HG03520 (cell line): Measurements from ENCODE around the gene MYH10.
"Not testable (repeated sequence)": the region's sequence is repeated elsewhere in the genome, so short reads cannot be mapped to it uniquely, and the experiment has no call there.

Source experiments
- ATAC-seq: cut with Tn5 transposase; IDR thresholded peaks from one replicate; pipeline ENCODE4 v1.9.1; 2021; ENCODE audit warnings: mild to moderate bottlenecking, moderate library complexity; ENCODE audit not compliant: unreplicated experiment

Gene MYH10

DNA sequence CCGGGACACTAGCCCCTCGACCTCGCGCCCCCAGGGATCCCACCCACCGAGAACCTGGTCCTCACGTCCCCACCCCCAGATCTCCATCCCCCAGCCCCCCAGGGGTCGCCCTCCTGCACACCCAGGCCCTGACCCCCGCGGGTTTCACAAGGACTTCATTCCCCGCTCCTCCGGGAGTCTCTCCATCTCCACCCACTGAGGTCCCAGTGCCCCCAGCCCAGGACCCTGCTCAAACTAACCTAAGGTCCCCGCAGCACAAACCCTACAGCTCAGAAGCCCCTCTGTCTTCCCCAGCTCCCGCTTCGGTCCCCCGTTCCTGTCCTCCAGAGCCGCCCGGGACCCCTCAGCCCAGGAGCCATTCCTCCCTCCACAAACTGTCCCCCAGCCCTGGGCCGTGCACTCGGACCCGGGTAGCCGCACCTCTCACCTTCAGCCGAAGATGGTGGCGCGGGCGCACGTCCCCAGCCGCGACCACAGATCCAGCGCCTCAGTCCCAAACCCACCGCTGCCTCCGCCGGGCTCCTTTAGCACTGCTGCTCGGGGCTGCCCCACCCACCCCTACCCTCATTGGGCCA is at the start of gene MYH10:
Gene MYH10, minus strand, starts transcription at position 499 of the 575 bp plus-strand sequence. CDS start 7,479 bp downstream, outside the sequence.
- no peak for ATAC-seq

GRCh38 chr17:8679126-8679525 is 48.6 kb upstream of the MYH10 start:
- no peak for ATAC-seq

DNA sequence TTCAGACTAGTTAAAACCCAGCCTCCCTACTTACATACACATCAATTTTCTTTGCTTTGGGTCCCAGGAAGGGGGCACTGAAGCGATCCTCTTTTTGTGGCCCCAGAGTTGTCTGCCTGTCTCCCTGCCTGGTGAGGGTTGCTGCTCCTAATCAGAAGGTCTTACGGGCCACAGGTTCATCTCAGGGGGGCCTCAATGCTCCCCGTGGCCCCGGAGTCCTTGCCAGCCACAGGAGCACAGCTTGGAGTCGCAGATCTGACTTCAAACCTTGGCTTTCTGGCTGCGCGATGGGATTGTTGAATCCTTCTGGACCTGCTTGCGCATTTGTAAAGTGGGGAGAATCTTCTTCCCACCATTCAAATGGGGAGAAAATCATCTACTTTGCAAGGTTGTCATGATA is 44.8 kb upstream of the MYH10 start:
- no peak for ATAC-seq

DNA sequence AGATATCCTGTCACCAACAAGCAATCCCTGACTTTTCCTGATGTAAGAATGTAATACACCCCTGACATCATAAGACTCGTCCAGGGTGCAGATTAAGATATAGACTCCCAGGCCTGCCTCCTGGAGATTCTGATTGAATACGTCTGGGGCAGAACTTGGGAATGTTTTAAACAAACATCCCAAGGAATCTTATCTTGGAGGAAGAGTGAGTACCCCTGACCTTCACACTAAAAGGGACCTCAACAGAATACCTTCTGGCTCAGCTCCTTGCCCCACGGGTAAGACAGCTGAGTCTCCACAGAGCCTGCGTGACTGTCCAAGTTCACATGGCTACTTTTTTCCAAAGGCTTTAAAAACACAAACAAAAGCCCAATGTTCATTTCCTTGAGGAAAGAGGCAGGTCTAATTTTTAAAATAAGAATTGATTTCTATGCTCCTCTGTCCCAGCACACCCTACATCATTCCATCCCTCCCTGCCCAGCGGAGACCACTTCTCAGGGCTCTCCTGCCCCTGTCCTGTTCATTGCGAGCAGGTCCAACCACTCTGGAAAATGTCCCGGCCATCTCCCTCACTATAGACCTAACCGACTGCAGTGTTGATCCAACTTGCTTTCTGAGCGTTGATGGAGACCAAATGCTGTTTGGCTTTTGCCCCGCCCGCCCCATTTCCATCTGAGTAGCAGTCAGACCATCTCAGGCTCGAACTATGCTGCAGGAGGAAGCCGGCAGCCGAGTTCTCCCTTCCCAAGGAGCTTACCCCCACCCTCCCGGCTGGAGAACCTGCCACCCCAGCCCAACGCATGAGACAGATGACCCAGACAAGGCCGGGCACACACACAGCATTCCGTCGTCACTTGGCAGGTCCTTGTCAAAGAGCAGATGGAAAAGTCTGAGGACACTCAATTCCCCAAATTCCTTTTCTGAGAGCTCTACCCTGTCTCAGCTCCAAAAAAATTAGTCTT is 44.1 kb upstream of the MYH10 start:
- ATAC-seq = no peak

GRCh38 chr17:8673612-8674011 is 43.1 kb upstream of the MYH10 start:
- ATAC-seq = no peak

GRCh38 chr17:8672326-8672725 is 41.8 kb upstream of the MYH10 start:
- ATAC-seq = no peak

GRCh38 chr17:8670421-8670820 is 39.9 kb upstream of the MYH10 start:
- no peak for ATAC-seq

- no peak for ATAC-seq
Observed at GRCh38 chr17:8668176-8668740, 37.7 kb upstream of the MYH10 start.

GRCh38 chr17:8667421-8667820 is 36.9 kb upstream of the MYH10 start:
- no peak for ATAC-seq

DNA sequence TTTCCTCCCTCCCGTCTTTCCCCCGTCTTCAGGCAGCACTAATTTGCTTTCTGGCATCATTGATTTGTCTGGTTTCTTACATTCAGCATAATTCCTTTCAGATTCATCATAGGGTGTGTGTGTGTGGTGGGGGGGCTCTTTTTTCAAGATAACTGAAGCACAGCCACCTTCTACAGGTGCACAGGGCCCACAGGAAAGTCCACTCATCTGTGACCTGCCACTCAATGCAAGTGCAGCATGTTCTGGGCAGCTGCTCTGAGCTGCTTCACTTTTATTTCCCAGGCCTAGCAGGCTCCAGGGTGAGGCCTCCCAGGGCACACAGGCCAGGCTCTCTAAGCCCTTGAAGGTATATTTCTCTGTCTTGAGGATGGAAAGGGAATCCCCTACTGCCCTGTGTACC is 35.2 kb upstream of the MYH10 start:
- ATAC-seq = no peak

DNA sequence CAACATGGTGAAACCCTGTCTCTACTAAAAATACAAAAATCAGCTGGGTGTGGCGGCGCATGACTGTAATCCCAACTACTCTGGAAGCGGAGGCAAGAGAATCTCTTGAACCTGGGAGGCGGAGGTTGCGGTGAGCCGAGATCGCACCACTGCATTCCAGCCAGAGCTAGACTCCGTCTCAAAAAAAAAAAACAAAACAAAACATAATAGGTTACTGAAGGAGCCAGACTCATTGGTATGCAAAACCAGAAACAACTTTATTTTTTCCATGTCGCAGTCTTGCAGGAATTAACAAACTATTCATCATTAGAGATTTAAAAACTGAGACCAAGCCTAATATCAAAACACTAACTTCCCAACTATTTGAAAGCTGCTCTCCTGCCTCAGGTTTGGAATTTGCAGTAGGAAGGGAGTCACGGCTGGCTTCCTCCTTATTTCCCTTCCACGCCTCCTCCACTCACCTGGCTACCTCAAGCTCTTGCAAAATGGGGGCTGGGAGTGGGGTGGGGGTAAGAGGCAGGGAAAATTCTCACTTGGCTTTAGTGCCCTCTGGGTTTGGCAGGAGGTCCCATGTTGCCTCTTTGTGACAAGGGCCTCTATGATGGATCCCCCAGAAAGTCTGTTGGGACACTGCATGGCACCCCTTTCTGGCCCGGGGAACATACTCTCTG is 34.1 kb upstream of the MYH10 start:
- ATAC-seq = no peak

DNA sequence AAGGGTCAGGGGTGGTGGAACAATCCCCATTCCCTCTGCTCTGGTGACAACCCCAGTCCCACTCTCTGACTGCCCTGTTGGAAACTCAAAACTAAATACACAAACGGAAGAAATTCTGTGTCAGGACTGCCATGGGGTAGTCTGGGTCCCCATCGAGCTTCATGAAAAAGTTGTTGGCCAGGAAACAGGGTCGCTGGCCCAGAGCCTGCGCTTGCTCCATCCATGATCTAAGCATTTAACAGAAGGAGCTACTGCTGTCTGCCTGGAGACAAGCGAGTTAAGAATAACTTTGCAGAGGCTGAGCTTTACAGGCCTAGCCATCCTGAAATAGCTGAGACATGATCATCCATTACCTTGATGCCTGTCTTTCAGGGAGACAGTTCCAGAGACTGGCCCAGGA is 32.4 kb upstream of the MYH10 start:
- ATAC-seq = no peak

- ATAC-seq = no peak
Observed at GRCh38 chr17:8662076-8662831, 31.7 kb upstream of the MYH10 start.

GRCh38 chr17:8660709-8661108 is 30.2 kb upstream of the MYH10 start:
- ATAC-seq = not testable (repeated sequence)

DNA sequence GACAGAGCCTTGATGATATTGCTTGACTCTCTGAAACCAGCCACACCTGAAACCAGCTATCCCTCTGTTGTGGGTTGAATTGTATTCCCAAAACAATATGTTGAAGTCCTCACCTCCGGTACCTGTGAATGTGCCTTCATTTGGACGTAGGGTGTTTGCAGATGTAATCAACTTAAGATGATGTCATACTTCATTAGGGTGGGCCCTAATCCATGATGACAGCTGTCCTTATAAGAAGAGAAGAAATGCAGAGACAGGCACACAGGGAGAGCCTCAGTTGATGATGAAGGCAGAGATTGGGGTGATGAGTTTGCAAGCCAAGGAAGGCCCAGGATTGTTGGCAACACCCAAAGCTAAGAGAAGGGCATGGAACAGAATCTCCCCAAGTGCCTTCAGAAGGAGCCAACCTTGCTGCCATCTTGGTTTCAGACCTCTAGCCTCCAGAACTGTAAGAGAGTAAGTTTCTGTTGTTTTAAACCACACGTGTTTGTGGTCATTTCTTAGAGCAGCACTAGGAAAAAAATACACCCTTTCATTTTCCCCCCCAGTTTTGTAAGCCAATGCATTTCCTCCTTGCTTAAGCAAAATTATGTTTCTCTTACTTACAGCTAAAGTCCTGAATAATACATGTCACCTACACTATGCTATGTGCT is 29.4 kb upstream of the MYH10 start:
- no peak for ATAC-seq

DNA sequence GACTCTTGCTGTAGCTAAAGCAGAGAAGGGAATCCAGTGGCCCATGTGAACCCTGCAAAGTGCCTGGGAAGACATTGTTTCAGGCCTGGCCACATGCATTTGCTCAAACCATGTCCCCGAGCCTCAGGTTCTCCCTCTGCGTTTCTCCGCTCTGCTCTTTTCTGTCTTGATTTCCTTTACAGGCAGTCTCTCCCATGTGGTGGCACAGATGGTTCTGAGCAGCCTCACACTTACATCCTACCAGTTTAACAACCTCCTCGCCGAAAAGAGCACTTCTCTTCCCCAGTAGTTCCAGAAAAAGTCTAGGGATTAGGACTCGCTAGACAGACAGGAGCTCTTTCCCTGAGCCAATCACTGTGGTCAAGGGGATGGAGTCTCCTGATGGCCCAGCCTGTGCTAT is 28.3 kb upstream of the MYH10 start:
- ATAC-seq = no peak

DNA sequence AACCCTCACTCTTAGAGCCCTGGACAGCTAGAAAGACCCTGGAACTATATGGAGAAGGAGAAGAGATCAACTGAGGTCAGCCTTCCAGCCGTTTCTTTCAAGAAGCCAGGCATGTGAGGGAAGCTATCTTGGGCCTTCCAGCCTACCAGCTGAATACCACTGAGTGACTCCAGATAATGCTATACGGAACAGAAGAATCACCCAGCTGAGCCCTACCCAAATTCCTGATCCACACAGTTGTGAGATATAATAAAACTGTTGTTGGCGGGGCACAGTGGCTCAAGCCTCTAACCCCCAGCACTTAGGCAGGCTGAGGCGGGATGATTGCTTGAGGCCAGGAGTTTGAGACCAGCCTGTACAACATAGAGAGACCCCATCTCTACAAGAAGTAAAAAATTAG is 26.2 kb upstream of the MYH10 start:
- no peak for ATAC-seq

- ATAC-seq = no peak
Observed at GRCh38 chr17:8654822-8655221, 24.3 kb upstream of the MYH10 start.

GRCh38 chr17:8651013-8651412 is 20.5 kb upstream of the MYH10 start:
- ATAC-seq = no peak

DNA sequence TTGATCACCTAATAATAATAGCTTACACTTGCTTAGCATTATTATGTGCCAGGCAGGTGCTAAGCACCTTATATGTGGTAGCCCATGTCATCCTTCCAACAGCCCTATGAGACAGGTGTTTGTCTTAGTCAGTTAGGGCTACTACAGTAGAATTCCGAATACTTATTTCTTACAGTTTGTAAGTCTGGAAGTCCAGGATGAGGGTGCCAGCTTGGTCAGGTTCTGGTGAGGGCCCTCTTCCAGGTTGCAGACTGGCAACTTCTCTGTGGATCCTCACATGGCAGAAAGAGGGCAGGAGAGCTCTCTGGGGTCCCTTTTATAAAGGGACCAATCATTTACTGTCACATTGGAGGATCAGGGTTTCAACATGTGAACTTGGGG is 19.6 kb upstream of the MYH10 start:
- ATAC-seq = no peak
